IMR-90 (cell line): ENCODE measurements around the gene TGM2. TPM values are rescaled to one million over a fixed set of nuclear protein-coding genes. Genes with fewer than 3 reads are reported as not detected.
A peak's percentile ranks its signal among the peaks of the same experiment; 100 is the strongest.

Experiments used
- ATAC-seq: fragments of 200-7000 bp; cut with Tn5 transposase; 2 replicates; pipeline ENCODE4 v1.9.1; 2020; ENCODE audit warnings: low read depth, mild to moderate bottlenecking, moderate library complexity
- BruUV-seq: library from RNA; stranded (reverse); fragments of 400-500 nt; replicated peaks from 2 replicates; lab custom pipeline; 2021; lab: Mats Ljungman, UMichigan
- CTCF ChIA-PET: fragments of 300-600 bp; formaldehyde crosslinking; extraction: SDS; loops from one replicate; lab custom pipeline; 2021; ENCODE audit warnings: antibody characterized with exemption; lab: Yijun Ruan, JAX
- POLR2A ChIA-PET: fragments of 300-600 bp; sonication (Branson Sonifier 250); formaldehyde crosslinking; loops from one replicate; lab custom pipeline; 2022; ENCODE audit warnings: antibody characterized with exemption; ENCODE audit not compliant: unreplicated experiment; lab: Charles Lee
- DNase-seq: peaks from one replicate; pipeline ENCODE4 v3.0.0; 2013
- H2AFZ ChIP-seq: replicated peaks from 2 replicates; pipeline ENCODE3; 2013; ENCODE audit warnings: low read length, mild to moderate bottlenecking; ENCODE audit not compliant: poor library complexity
- H2AK5ac ChIP-seq: 2 replicates; pipeline ENCODE4 v1.6.1; 2013; ENCODE audit warnings: low read depth, low read length, inconsistent platforms
- H2AK9ac ChIP-seq: replicated peaks from 2 replicates; pipeline ENCODE3; 2013; ENCODE audit warnings: mild to moderate bottlenecking, low read depth, low read length, moderate library complexity; ENCODE audit not compliant: poor library complexity
- H2BK120ac ChIP-seq: 2 replicates; pipeline ENCODE4 v1.6.1; 2013; ENCODE audit warnings: low read depth, low read length, inconsistent platforms
- H2BK15ac ChIP-seq: 3 replicates; pipeline ENCODE4 v1.6.1; 2013; ENCODE audit warnings: low read depth, low read length, inconsistent platforms
- H2BK20ac ChIP-seq: 2 replicates; pipeline ENCODE4 v1.6.1; 2013; ENCODE audit warnings: low read depth, mild to moderate bottlenecking, inconsistent platforms, low read length, moderate library complexity
- H2BK5ac ChIP-seq: 2 replicates; pipeline ENCODE4 v1.6.1; 2013; ENCODE audit warnings: mild to moderate bottlenecking, low read depth, low read length, inconsistent platforms; ENCODE audit not compliant: poor library complexity, severe bottlenecking
- H3K14ac ChIP-seq: replicated peaks from 2 replicates; pipeline ENCODE4 v1.6.1; 2013; ENCODE audit warnings: low read depth, low read length, inconsistent platforms
- H3K18ac ChIP-seq: 2 replicates; pipeline ENCODE4 v1.6.1; 2013; ENCODE audit warnings: low read depth, low read length, control low read depth
- H3K23ac ChIP-seq: 2 replicates; pipeline ENCODE4 v1.6.1; 2013; ENCODE audit warnings: low read depth, low read length, inconsistent platforms
- H3K27ac ChIP-seq: 2 replicates; pipeline ENCODE4 v1.5.1; 2013; ENCODE audit warnings: mild to moderate bottlenecking, control low read depth, low read length; ENCODE audit not compliant: insufficient read depth
- H3K27me3 ChIP-seq: 2 replicates; pipeline ENCODE4 v1.6.1; 2013; ENCODE audit warnings: low read length; ENCODE audit not compliant: control insufficient read depth, insufficient read depth
- H3K36me3 ChIP-seq: 2 replicates; pipeline ENCODE4 v1.6.1; 2013; ENCODE audit warnings: low read length, mixed read lengths; ENCODE audit not compliant: control insufficient read depth, insufficient read depth
- H3K4ac ChIP-seq: 2 replicates; pipeline ENCODE4 v1.6.1; 2013; ENCODE audit warnings: low read depth, low read length, inconsistent platforms
- H3K4me1 ChIP-seq: 2 replicates; pipeline ENCODE4 v1.6.1; 2013; ENCODE audit warnings: low read length, mixed read lengths; ENCODE audit not compliant: control insufficient read depth, insufficient read depth
- H3K4me2 ChIP-seq: 2 replicates; pipeline ENCODE4 v1.6.1; 2013; ENCODE audit warnings: low read depth, mild to moderate bottlenecking, control low read depth, low read length, moderate library complexity
- H3K4me3 ChIP-seq: 2 replicates; pipeline ENCODE4 v1.5.1; 2013; ENCODE audit warnings: low read depth, mild to moderate bottlenecking, control low read depth, low read length, moderate library complexity; ENCODE audit not compliant: insufficient read depth
- H3K56ac ChIP-seq: 2 replicates; pipeline ENCODE4 v1.6.1; 2013; ENCODE audit warnings: low read length, inconsistent platforms; ENCODE audit not compliant: insufficient read depth; ENCODE audit errors: extremely low read depth
- H3K79me1 ChIP-seq, 2 experiments: 2 replicates each; pipeline ENCODE4 v1.6.1; 2013; ENCODE audit warnings: low read length in 2 of 2, inconsistent platforms in 1 of 2, low read depth in 1 of 2
- H3K9ac ChIP-seq: 2 replicates; pipeline ENCODE4 v1.6.1; 2013; ENCODE audit warnings: low read depth, low read length, control low read depth
- H3K9me1 ChIP-seq: 2 replicates; pipeline ENCODE4 v1.6.1; 2013; ENCODE audit warnings: low read length, inconsistent platforms; ENCODE audit not compliant: insufficient read depth
- H3K9me3 ChIP-seq: 2 replicates; pipeline ENCODE4 v1.6.1; 2013; ENCODE audit warnings: low read length; ENCODE audit not compliant: control insufficient read depth, insufficient read depth
- H4K20me1 ChIP-seq: 2 replicates; pipeline ENCODE4 v1.6.1; 2013; ENCODE audit warnings: low read length, inconsistent platforms; ENCODE audit not compliant: insufficient read depth
- H4K5ac ChIP-seq: 2 replicates; pipeline ENCODE4 v1.6.1; 2013; ENCODE audit warnings: mild to moderate bottlenecking, low read depth, low read length, control low read depth
- H4K8ac ChIP-seq, 2 experiments: 2 replicates each; pipeline ENCODE4 v1.6.1; 2013; ENCODE audit warnings: low read depth in 2 of 2, low read length in 2 of 2, control low read depth in 1 of 2, inconsistent platforms in 1 of 2
- H4K91ac ChIP-seq: 2 replicates; pipeline ENCODE4 v1.6.1; 2013; ENCODE audit warnings: low read depth, low read length, inconsistent platforms; ENCODE audit not compliant: insufficient read depth
- BHLHE40 ChIP-seq: fragments of 150-350 bp; IDR thresholded peaks from 2 replicates; pipeline ENCODE4 v1.6.1; 2016; ENCODE audit warnings: mild to moderate bottlenecking, low read depth, low read length
- FOS ChIP-seq: fragments of 150-350 bp; IDR thresholded peaks from 2 replicates; pipeline ENCODE4 v1.6.1; 2016; ENCODE audit warnings: low read depth, low read length
- RCOR1 ChIP-seq: IDR thresholded peaks from 2 replicates; pipeline ENCODE4 v1.6.1; 2012; ENCODE audit warnings: mild to moderate bottlenecking, low read length, improper control_type of control experiment; ENCODE audit not compliant: insufficient replicate concordance
- WGBS, 2 experiments: methylation state at CpG; one replicate each; pipeline versions ENCODE4 v1.1.5 to v1.1.7; 2013; ENCODE audit warnings: missing lambda C conversion rate in 2 of 2; ENCODE audit not compliant: insufficient read length in 1 of 2; ENCODE audit errors: extremely low coverage in 2 of 2; 5-methylcytosine and 5-hydroxymethylcytosine counted together
- dilution Hi-C: fragments of 300-500 bp; cut with HindIII; formaldehyde crosslinking; loops from one replicate; pipeline ENCODE4 v1.14.3; 2018; ENCODE audit warnings: low sequenced_read_pairs; ENCODE audit not compliant: unreplicated experiment
- in situ Hi-C: fragments of 300-500 bp; cut with MboI; formaldehyde crosslinking; loops from 3 replicates; pipeline ENCODE4 v1.14.3; 2019; ENCODE audit warnings: low sequenced_read_pairs, inconsistent platforms, mixed read lengths
- intact Hi-C: fragments of 100-400 bp; cut with micrococcal nuclease; formaldehyde crosslinking; loops from 2 replicates; pipeline ENCODE4 v1.10.0; 2022
- polyA plus RNA-seq, 3 experiments: library from polyadenylated mRNA; depleted of rRNA; stranded (reverse); fragments of >200 nt; gene quantifications; 2 replicates each; pipeline ENCODE4 v1.2.3, GENCODE V29; 2012; ENCODE audit warnings: low replicate concordance in 1 of 3
- total RNA-seq: library from RNA; depleted of rRNA; stranded (reverse); fragments of >200 nt; gene quantifications from 2 replicates; pipeline ENCODE4 v1.2.3, GENCODE V29; 2012
- TF ChIP-seq, protein P1 (sequence below): fragments of 150-350 bp; IDR thresholded peaks from 2 replicates; pipeline ENCODE4 v1.6.1; 2017; ENCODE audit warnings: mild to moderate bottlenecking, antibody characterized with exemption, low read length, low read depth

Gene TGM2
- total and polyA plus RNA-seq, 2 of the 4 experiments (the other 2 are of a cell fraction): 239 to 268 TPM

DNA sequence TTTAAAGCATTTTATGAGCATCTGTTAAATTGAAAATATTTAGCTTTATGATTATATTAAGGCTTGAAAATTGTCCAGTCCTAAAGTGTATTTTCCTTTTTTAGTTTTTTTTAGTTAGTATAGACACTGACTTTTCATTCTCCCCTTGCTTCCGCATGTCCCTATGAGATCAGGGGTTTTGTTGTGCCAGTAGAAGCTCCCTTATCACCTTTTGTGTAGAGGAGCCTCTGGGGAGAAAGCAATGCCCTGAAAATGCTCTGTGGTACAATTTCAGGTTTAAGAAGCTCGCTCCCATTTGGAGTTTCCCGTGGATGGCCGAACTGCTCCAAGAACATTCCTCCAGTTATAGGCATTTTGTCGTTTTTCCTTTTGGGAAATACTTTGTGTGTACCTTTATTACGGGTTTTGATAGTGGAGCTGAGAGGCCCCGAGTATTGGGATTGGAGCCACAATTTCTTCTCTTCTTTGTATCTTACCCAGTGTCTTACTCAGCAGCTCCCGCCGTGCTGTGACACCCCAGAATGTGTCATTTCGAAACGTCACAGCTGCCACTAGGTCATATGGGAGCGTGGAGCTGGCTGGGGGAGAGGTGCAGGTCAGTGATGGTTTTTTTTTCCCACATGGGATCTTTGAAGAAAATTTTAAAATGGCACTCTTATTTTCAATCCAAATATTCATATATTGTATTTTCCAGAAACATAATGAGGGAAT lies 81.6 kb downstream of the TGM2 start:
- H2BK120ac ChIP-seq: peak overlapping the region; percentile 94
- H4K8ac ChIP-seq: peak overlapping the region; percentile 47 to 83
- peak overlapping the region; percentile 93 for H3K23ac ChIP-seq
- peak overlapping the region; percentile 90 for H4K5ac ChIP-seq
- H3K9me3 ChIP-seq: peaks cover 2% of the 10 kb centered on the region; the same call in 1 of the 2 replicates
- peak overlapping the region; percentile 33 for H3K4me2 ChIP-seq
- H3K79me1 ChIP-seq: peaks cover 32 to 65% of the 10 kb centered on the region in 2 experiments
- CTCF ChIA-PET: interaction anchor here (0.7 to 1.2 kb wide), 3 partner anchors 10 to 338 kb away, joined by 4 to 10 read pairs (median 5); no protein-coding TSS in a partner anchor
- dilution Hi-C loops: no loop called here
- POLR2A ChIA-PET: no interaction called here
- peak overlapping the region; percentile 50 for H3K9ac ChIP-seq
- peak overlapping the region; percentile 97 for H3K4ac ChIP-seq
- in situ Hi-C loops: no loop called here
- H3K18ac ChIP-seq: peak overlapping the region; percentile 91
- ATAC-seq: no peak
- no peaks in the 10 kb centered on the region for H3K27me3 ChIP-seq
- H3K36me3 ChIP-seq: peaks cover 5% of the 10 kb centered on the region
- peak overlapping the region; percentile 93 for H3K27ac ChIP-seq
- peak; percentile 54 for DNase-seq
- H3K4me1 ChIP-seq: peaks cover 30% of the 10 kb centered on the region
- H4K91ac ChIP-seq: peak overlapping the region; percentile 93
- H2AK9ac ChIP-seq: no peak overlapping the region
- peak overlapping the region; percentile 97 for H2AK5ac ChIP-seq
- no TSS peak for BruUV-seq
- WGBS, 2 experiments: 20% methylated on average over 1 of the region's 12 CpGs; no CpG with 5 or more reads in 1 of the 2 experiments
- H3K14ac ChIP-seq: peak overlapping the region; percentile 96
- no peak overlapping the region for H3K4me3 ChIP-seq
- H2BK15ac ChIP-seq: peak overlapping the region; percentile 77; the same call in 2 of the 3 replicates
- no peak for TF ChIP-seq BHLHE40
- no peak for TF ChIP-seq RCOR1
- peak; percentile 8; the same call in 1 of the 2 replicates for TF ChIP-seq FOS
- TF ChIP-seq, protein P1, sequence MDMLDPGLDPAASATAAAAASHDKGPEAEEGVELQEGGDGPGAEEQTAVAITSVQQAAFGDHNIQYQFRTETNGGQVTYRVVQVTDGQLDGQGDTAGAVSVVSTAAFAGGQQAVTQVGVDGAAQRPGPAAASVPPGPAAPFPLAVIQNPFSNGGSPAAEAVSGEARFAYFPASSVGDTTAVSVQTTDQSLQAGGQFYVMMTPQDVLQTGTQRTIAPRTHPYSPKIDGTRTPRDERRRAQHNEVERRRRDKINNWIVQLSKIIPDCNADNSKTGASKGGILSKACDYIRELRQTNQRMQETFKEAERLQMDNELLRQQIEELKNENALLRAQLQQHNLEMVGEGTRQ: no peak
- H3K56ac ChIP-seq: peak overlapping the region; percentile 79
- peak overlapping the region; percentile 93 for H2BK20ac ChIP-seq
- H4K20me1 ChIP-seq: no peaks in the 10 kb centered on the region
- peaks cover 25% of the 10 kb centered on the region for H3K9me1 ChIP-seq
- intact Hi-C loops: loop anchor here (5.0 kb wide), 1 partner anchor 34 kb away; no protein-coding TSS in a partner anchor
- no peak overlapping the region for H2AFZ ChIP-seq
- H2BK5ac ChIP-seq: peak overlapping the region; percentile 92
